GM19035 (cell line): ENCODE results near the gene NR0B1.

ENCODE experiments used
- ATAC-seq: cut with Tn5 transposase; IDR thresholded peaks from one replicate; pipeline ENCODE4 v1.9.1; 2021; ENCODE audit not compliant: unreplicated experiment

The NR0B1 gene

GRCh38 chrX:30275498-30275897 is 33.7 kb downstream of the NR0B1 start:
- no peak for ATAC-seq

DNA sequence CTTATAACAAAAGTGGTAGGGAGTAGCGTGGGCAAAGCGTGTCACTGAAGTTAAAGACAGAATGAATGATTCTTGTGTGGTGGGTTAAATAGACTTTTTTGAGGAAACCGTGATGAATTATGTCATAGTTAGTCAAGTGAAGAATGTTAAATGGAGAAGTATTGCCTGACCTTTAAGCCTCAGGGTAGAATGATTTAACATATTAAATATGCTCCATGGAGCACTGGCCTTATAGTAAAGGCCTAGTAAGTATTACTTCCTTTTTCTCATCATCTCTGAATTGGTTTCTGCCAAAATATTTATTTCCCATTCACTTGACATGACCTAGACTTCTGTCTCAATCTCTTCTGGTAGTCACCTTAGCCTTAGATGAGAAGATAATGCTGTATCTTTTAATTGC is 38.6 kb downstream of the NR0B1 start:
- no peak for ATAC-seq

- no peak for ATAC-seq
Observed at GRCh38 chrX:30262763-30263162, 46.4 kb downstream of the NR0B1 start.

GRCh38 chrX:30261012-30261411 is 48.2 kb downstream of the NR0B1 start:
- ATAC-seq, result no peak

DNA sequence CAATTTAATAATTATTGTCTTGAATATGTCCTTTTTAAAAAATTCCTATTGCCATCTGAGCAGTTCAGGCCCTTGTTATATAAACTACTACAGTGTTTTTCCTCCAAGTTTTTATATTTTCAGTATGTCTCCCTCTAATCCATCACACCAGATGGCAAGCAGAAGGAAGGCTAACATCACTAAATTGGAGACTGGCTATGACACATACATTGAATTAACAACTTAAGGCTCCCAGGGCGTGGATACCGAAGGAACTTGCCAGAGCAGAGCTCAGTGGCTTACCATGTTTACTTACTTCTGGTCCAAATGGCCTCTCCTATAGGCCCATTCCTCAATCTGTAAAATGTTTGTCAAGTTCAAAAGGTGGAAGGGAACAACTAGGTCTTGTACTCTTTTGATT is 49.3 kb downstream of the NR0B1 start:
- ATAC-seq, result no peak
